WTC11 (cell line): ENCODE measurements around the gene P2RY4. TPM values are rescaled to one million over a fixed set of nuclear protein-coding genes. Genes with fewer than 3 reads are reported as not detected.

Source experiments
- ATAC-seq: fragments of 200-7000 bp; cut with Tn5 transposase; 2 replicates; pipeline ENCODE4 v1.10.0; 2021; ENCODE audit warnings: mild to moderate bottlenecking, moderate library complexity
- CTCF ChIA-PET: fragments of 300-600 bp; sonication (Branson Sonifier 250); formaldehyde crosslinking; loops from one replicate; lab custom pipeline; 2021; ENCODE audit warnings: antibody characterized with exemption; lab: Charles Lee
- POLR2A ChIA-PET: fragments of 350-600 bp; sonication (Branson Sonifier 250); formaldehyde crosslinking; loops from one replicate; lab custom pipeline; 2021; ENCODE audit warnings: antibody characterized with exemption; lab: Charles Lee
- DNase-seq: peaks from one replicate; pipeline ENCODE4 v3.0.0; 2021; ENCODE audit warnings: low spot score
- H3K27ac Mint-ChIP-seq: 2 replicates; pipeline ENCODE4 v1.8.0; 2021; ENCODE audit warnings: mixed read lengths
- H3K27me3 Mint-ChIP-seq: 2 replicates; pipeline ENCODE4 v1.8.0; 2021; ENCODE audit warnings: low read depth, mild to moderate bottlenecking, moderate library complexity, mixed read lengths
- H3K36me3 Mint-ChIP-seq: 2 replicates; pipeline ENCODE4 v1.8.0; 2021; ENCODE audit warnings: mixed read lengths
- H3K4me1 Mint-ChIP-seq: 2 replicates; pipeline ENCODE4 v1.8.0; 2022; ENCODE audit warnings: mixed read lengths
- H3K4me3 Mint-ChIP-seq: 2 replicates; pipeline ENCODE4 v1.8.0; 2021; ENCODE audit warnings: mild to moderate bottlenecking, moderate library complexity, mixed read lengths
- H3K9me3 Mint-ChIP-seq: 2 replicates; pipeline ENCODE4 v1.8.0; 2021; ENCODE audit warnings: mixed read lengths
- ATF1 ChIP-seq: sonication (generic); formaldehyde crosslinking; IDR thresholded peaks from 2 replicates; pipeline ENCODE4 v1.8.1; 2023; ENCODE audit warnings: mild to moderate bottlenecking, moderate library complexity, missing genetic modification reagents
- ATF2 ChIP-seq: sonication (generic); formaldehyde crosslinking; IDR thresholded peaks from 2 replicates; pipeline ENCODE4 v1.8.1; 2022; ENCODE audit warnings: low read depth, missing genetic modification reagents, borderline replicate concordance
- ESRRA ChIP-seq: sonication (generic); formaldehyde crosslinking; IDR thresholded peaks from 2 replicates; pipeline ENCODE4 v1.8.1; 2022; ENCODE audit warnings: mild to moderate bottlenecking, missing genetic modification reagents, borderline replicate concordance
- IRF2 ChIP-seq: sonication (generic); formaldehyde crosslinking; IDR thresholded peaks from 2 replicates; pipeline ENCODE4 v1.8.0; 2022; ENCODE audit warnings: low read depth, missing genetic modification reagents, borderline replicate concordance
- KAT7 ChIP-seq: sonication (generic); formaldehyde crosslinking; IDR thresholded peaks from 2 replicates; pipeline ENCODE4 v1.8.1; 2023; ENCODE audit warnings: missing genetic modification reagents, mild to moderate bottlenecking, borderline replicate concordance
- MXD4 ChIP-seq: fragments of 250-450 bp; sonication (Bioruptor Pico); IDR thresholded peaks from 2 replicates; pipeline ENCODE4 v1.8.0; 2021; ENCODE audit warnings: mild to moderate bottlenecking, moderate library complexity, borderline replicate concordance
- MYBL2 ChIP-seq: sonication (generic); formaldehyde crosslinking; IDR thresholded peaks from 2 replicates; pipeline ENCODE4 v1.8.1; 2023; ENCODE audit warnings: mild to moderate bottlenecking, moderate library complexity, missing genetic modification reagents
- NFE2L1 ChIP-seq: sonication (generic); formaldehyde crosslinking; IDR thresholded peaks from 2 replicates; pipeline ENCODE4 v1.8.1; 2023; ENCODE audit warnings: missing genetic modification reagents
- NR1H2 ChIP-seq: sonication (generic); formaldehyde crosslinking; IDR thresholded peaks from 2 replicates; pipeline ENCODE4 v1.9.0; 2021; ENCODE audit warnings: mild to moderate bottlenecking, moderate library complexity, missing genetic modification reagents
- SMAD4 ChIP-seq: sonication (generic); formaldehyde crosslinking; IDR thresholded peaks from 2 replicates; pipeline ENCODE4 v1.8.0; 2022; ENCODE audit warnings: mild to moderate bottlenecking, missing genetic modification reagents
- TCF7 ChIP-seq: sonication (generic); formaldehyde crosslinking; IDR thresholded peaks from 2 replicates; pipeline ENCODE4 v1.8.0; 2022; ENCODE audit warnings: mild to moderate bottlenecking, low read depth, missing genetic modification reagents, moderate library complexity
- ZMAT4 ChIP-seq: fragments of 250-450 bp; sonication (Bioruptor Pico); IDR thresholded peaks from 2 replicates; pipeline ENCODE4 v1.9.0; 2021; ENCODE audit warnings: mild to moderate bottlenecking
- ZNF232 ChIP-seq: sonication (generic); formaldehyde crosslinking; IDR thresholded peaks from 2 replicates; pipeline ENCODE4 v1.8.0; 2022; ENCODE audit warnings: mild to moderate bottlenecking, missing genetic modification reagents
- ZNF281 ChIP-seq: sonication (generic); formaldehyde crosslinking; IDR thresholded peaks from 2 replicates; pipeline ENCODE4 v1.8.0; 2023; ENCODE audit warnings: mild to moderate bottlenecking, missing genetic modification reagents
- ZNF671 ChIP-seq: fragments of 250-450 bp; sonication (Bioruptor Pico); IDR thresholded peaks from 2 replicates; pipeline ENCODE4 v1.8.0; 2021; ENCODE audit warnings: mild to moderate bottlenecking
- ZSCAN18 ChIP-seq: fragments of 250-450 bp; sonication (Bioruptor Pico); IDR thresholded peaks from 2 replicates; pipeline ENCODE4 v2.1.2; 2022; ENCODE audit warnings: mild to moderate bottlenecking, moderate library complexity
- total RNA-seq: library from RNA; stranded (reverse); gene quantifications from 3 replicates; pipeline ENCODE4 v1.2.3, GENCODE V29; 2021
- TF ChIP-seq, protein P1 (sequence below): sonication (generic); formaldehyde crosslinking; IDR thresholded peaks from 2 replicates; pipeline ENCODE4 v1.8.0; 2022; ENCODE audit warnings: mild to moderate bottlenecking, missing genetic modification reagents
- TF ChIP-seq, protein P2 (sequence below): sonication (generic); formaldehyde crosslinking; IDR thresholded peaks from 2 replicates; pipeline ENCODE4 v1.8.1; 2022; ENCODE audit warnings: missing genetic modification reagents, borderline replicate concordance
- TF ChIP-seq, protein P3 (sequence below): fragments of 200-600 bp; IDR thresholded peaks from 2 replicates; pipeline ENCODE4 v1.8.0; 2022; ENCODE audit warnings: antibody characterized with exemption
- TF ChIP-seq, protein P4 (sequence below): fragments of 250-450 bp; sonication (Bioruptor Pico); IDR thresholded peaks from 2 replicates; pipeline ENCODE4 v1.9.0; 2021; ENCODE audit warnings: mild to moderate bottlenecking, borderline replicate concordance

The P2RY4 gene
- total RNA-seq, 1 experiment from 2014 or later: not detected

- ChIA-PET POLR2A (no interaction called here), CTCF (no interaction called here)
- TF ChIP-seq NFE2L1 (CRISPR knock-in tag): no peak
- TF ChIP-seq TCF7 (CRISPR knock-in tag): no peak
- TF ChIP-seq KAT7: no peak
- TF ChIP-seq, protein P1, sequence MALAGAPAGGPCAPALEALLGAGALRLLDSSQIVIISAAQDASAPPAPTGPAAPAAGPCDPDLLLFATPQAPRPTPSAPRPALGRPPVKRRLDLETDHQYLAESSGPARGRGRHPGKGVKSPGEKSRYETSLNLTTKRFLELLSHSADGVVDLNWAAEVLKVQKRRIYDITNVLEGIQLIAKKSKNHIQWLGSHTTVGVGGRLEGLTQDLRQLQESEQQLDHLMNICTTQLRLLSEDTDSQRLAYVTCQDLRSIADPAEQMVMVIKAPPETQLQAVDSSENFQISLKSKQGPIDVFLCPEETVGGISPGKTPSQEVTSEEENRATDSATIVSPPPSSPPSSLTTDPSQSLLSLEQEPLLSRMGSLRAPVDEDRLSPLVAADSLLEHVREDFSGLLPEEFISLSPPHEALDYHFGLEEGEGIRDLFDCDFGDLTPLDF: no peak
- TF ChIP-seq, protein P2, sequence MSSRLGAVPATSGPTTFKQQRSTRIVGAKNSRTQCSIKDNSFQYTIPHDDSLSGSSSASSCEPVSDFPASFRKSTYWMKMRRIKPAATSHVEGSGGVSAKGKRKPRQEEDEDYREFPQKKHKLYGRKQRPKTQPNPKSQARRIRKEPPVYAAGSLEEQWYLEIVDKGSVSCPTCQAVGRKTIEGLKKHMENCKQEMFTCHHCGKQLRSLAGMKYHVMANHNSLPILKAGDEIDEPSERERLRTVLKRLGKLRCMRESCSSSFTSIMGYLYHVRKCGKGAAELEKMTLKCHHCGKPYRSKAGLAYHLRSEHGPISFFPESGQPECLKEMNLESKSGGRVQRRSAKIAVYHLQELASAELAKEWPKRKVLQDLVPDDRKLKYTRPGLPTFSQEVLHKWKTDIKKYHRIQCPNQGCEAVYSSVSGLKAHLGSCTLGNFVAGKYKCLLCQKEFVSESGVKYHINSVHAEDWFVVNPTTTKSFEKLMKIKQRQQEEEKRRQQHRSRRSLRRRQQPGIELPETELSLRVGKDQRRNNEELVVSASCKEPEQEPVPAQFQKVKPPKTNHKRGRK (CRISPR knock-in tag): no peak
- no peak for TF ChIP-seq NR1H2
- no peak for TF ChIP-seq ZNF281 (CRISPR knock-in tag)
- no peak for TF ChIP-seq ATF2 (CRISPR knock-in tag)
- no peak for TF ChIP-seq ZMAT4 (CRISPR knock-in tag)
- TF ChIP-seq ZNF671 (CRISPR knock-in tag): no peak
- no peak for TF ChIP-seq MYBL2 (CRISPR knock-in tag)
- TF ChIP-seq IRF2: no peak
- no peak for TF ChIP-seq ZNF232 (CRISPR knock-in tag)
- TF ChIP-seq, protein P3, sequence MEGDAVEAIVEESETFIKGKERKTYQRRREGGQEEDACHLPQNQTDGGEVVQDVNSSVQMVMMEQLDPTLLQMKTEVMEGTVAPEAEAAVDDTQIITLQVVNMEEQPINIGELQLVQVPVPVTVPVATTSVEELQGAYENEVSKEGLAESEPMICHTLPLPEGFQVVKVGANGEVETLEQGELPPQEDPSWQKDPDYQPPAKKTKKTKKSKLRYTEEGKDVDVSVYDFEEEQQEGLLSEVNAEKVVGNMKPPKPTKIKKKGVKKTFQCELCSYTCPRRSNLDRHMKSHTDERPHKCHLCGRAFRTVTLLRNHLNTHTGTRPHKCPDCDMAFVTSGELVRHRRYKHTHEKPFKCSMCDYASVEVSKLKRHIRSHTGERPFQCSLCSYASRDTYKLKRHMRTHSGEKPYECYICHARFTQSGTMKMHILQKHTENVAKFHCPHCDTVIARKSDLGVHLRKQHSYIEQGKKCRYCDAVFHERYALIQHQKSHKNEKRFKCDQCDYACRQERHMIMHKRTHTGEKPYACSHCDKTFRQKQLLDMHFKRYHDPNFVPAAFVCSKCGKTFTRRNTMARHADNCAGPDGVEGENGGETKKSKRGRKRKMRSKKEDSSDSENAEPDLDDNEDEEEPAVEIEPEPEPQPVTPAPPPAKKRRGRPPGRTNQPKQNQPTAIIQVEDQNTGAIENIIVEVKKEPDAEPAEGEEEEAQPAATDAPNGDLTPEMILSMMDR: no peak
- TF ChIP-seq ZSCAN18 (CRISPR knock-in tag): no peak
- no peak for TF ChIP-seq ESRRA
- no peak for TF ChIP-seq SMAD4 (CRISPR knock-in tag)
- TF ChIP-seq, protein P4, sequence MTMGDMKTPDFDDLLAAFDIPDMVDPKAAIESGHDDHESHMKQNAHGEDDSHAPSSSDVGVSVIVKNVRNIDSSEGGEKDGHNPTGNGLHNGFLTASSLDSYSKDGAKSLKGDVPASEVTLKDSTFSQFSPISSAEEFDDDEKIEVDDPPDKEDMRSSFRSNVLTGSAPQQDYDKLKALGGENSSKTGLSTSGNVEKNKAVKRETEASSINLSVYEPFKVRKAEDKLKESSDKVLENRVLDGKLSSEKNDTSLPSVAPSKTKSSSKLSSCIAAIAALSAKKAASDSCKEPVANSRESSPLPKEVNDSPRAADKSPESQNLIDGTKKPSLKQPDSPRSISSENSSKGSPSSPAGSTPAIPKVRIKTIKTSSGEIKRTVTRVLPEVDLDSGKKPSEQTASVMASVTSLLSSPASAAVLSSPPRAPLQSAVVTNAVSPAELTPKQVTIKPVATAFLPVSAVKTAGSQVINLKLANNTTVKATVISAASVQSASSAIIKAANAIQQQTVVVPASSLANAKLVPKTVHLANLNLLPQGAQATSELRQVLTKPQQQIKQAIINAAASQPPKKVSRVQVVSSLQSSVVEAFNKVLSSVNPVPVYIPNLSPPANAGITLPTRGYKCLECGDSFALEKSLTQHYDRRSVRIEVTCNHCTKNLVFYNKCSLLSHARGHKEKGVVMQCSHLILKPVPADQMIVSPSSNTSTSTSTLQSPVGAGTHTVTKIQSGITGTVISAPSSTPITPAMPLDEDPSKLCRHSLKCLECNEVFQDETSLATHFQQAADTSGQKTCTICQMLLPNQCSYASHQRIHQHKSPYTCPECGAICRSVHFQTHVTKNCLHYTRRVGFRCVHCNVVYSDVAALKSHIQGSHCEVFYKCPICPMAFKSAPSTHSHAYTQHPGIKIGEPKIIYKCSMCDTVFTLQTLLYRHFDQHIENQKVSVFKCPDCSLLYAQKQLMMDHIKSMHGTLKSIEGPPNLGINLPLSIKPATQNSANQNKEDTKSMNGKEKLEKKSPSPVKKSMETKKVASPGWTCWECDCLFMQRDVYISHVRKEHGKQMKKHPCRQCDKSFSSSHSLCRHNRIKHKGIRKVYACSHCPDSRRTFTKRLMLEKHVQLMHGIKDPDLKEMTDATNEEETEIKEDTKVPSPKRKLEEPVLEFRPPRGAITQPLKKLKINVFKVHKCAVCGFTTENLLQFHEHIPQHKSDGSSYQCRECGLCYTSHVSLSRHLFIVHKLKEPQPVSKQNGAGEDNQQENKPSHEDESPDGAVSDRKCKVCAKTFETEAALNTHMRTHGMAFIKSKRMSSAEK (CRISPR knock-in tag): no peak
- TF ChIP-seq ATF1 (CRISPR knock-in tag): no peak
- no peak for TF ChIP-seq MXD4 (CRISPR knock-in tag)
- H3K4me1 Mint-ChIP-seq: peaks cover 2% of the 10 kb centered on the region; the same call in 1 of the 2 replicates
- ATAC-seq: no peak
- no peaks in the 10 kb centered on the region; the same call in 1 of the 2 replicates for H3K27me3 Mint-ChIP-seq
- H3K36me3 Mint-ChIP-seq: no peaks in the 10 kb centered on the region
- H3K9me3 Mint-ChIP-seq: no peaks in the 10 kb centered on the region
- no peak for DNase-seq
- H3K4me3 Mint-ChIP-seq: no peak overlapping the region
- no peak overlapping the region for H3K27ac Mint-ChIP-seq
Measured at GRCh38 chrX:70231666-70232065, 28.3 kb downstream of the P2RY4 start.
